Trophoblast cell (in vitro differentiated cells and primary cell): ENCODE measurements around the gene ALDH7A1.

Experiments used
- DNase-seq, 2 donors: peaks; one replicate each; pipeline ENCODE4 v3.0.0-alpha.2; 2016
- H2AFZ ChIP-seq: 2 replicates; pipeline ENCODE4 v1.6.1; 2013; ENCODE audit warnings: low read length, moderate library complexity, mild to moderate bottlenecking; ENCODE audit not compliant: insufficient read depth, poor library complexity
- H2AK5ac ChIP-seq: 2 replicates; pipeline ENCODE4 v1.6.1; 2013; ENCODE audit warnings: mild to moderate bottlenecking, low read length
- H2BK120ac ChIP-seq: 2 replicates; pipeline ENCODE4 v1.6.1; 2013; ENCODE audit warnings: low read length, mild to moderate bottlenecking, moderate library complexity; ENCODE audit not compliant: insufficient read depth, poor library complexity
- H2BK12ac ChIP-seq: 2 replicates; pipeline ENCODE4 v1.6.1; 2013; ENCODE audit warnings: mild to moderate bottlenecking, low read length, moderate library complexity
- H2BK5ac ChIP-seq: 2 replicates; pipeline ENCODE4 v1.6.1; 2013; ENCODE audit warnings: low read length, low read depth, moderate library complexity, mild to moderate bottlenecking; ENCODE audit not compliant: poor library complexity
- H3K14ac ChIP-seq: 2 replicates; pipeline ENCODE4 v1.6.1; 2013; ENCODE audit warnings: mild to moderate bottlenecking, low read length
- H3K18ac ChIP-seq: 2 replicates; pipeline ENCODE4 v1.6.1; 2013; ENCODE audit warnings: mild to moderate bottlenecking, low read length
- H3K23ac ChIP-seq: 2 replicates; pipeline ENCODE4 v1.6.1; 2013; ENCODE audit warnings: low read length
- H3K27ac ChIP-seq: 2 replicates; pipeline ENCODE4 v1.5.1; 2013; ENCODE audit warnings: low read depth, mild to moderate bottlenecking, inconsistent platforms, low read length, moderate library complexity
- H3K27me3 ChIP-seq: 2 replicates; pipeline ENCODE4 v1.6.1; 2013; ENCODE audit warnings: inconsistent platforms, mild to moderate bottlenecking, low read length, moderate library complexity; ENCODE audit not compliant: insufficient read depth
- H3K36me3 ChIP-seq, 2 experiments: 1 replicate in 1 of 2; 2 replicates in 1 of 2; pipeline ENCODE4 v1.6.1; 2013; ENCODE audit warnings: low read length in 2 of 2, mild to moderate bottlenecking in 2 of 2, moderate library complexity in 1 of 2; ENCODE audit not compliant: insufficient read depth in 2 of 2, control insufficient read depth in 1 of 2
- H3K4ac ChIP-seq: 2 replicates; pipeline ENCODE4 v1.6.1; 2013; ENCODE audit warnings: low read depth, mild to moderate bottlenecking, low read length, moderate library complexity
- H3K4me1 ChIP-seq, 2 experiments: 1 replicate in 1 of 2; 2 replicates in 1 of 2; pipeline ENCODE4 v1.6.1; 2013; ENCODE audit warnings: low read length in 2 of 2, mild to moderate bottlenecking in 2 of 2, moderate library complexity in 1 of 2; ENCODE audit not compliant: insufficient read depth in 2 of 2, control insufficient read depth in 1 of 2
- H3K4me2 ChIP-seq: 2 replicates; pipeline ENCODE4 v1.6.1; 2013; ENCODE audit warnings: inconsistent platforms, mild to moderate bottlenecking, low read length, moderate library complexity
- H3K4me3 ChIP-seq: 2 replicates; pipeline ENCODE4 v1.5.1; 2013; ENCODE audit warnings: mild to moderate bottlenecking, low read depth, low read length, inconsistent platforms
- H3K79me1 ChIP-seq: one replicate; pipeline ENCODE4 v1.6.1; 2013; ENCODE audit warnings: low read length
- H3K79me2 ChIP-seq: 2 replicates; pipeline ENCODE4 v1.6.1; 2013; ENCODE audit warnings: low read length, mild to moderate bottlenecking; ENCODE audit not compliant: control insufficient read depth, insufficient read depth, poor library complexity
- H3K9ac ChIP-seq: 2 replicates; pipeline ENCODE4 v1.6.1; 2013; ENCODE audit warnings: mild to moderate bottlenecking, low read length
- H3K9me3 ChIP-seq: 2 replicates; pipeline ENCODE4 v1.6.1; 2013; ENCODE audit warnings: low read depth, mild to moderate bottlenecking, control low read depth, inconsistent platforms, low read length; ENCODE audit not compliant: insufficient read depth
- H4K12ac ChIP-seq: 2 replicates; pipeline ENCODE4 v1.6.1; 2013; ENCODE audit warnings: low read depth, mild to moderate bottlenecking, low read length, moderate library complexity
- H4K8ac ChIP-seq: 2 replicates; pipeline ENCODE4 v1.6.1; 2013; ENCODE audit warnings: low read depth, mild to moderate bottlenecking, low read length, moderate library complexity
- H4K91ac ChIP-seq: one replicate; pipeline ENCODE4 v1.6.1; 2013; ENCODE audit warnings: low read depth, mild to moderate bottlenecking, low read length, moderate library complexity
- WGBS: extraction: QIAGEN DNeasy Blood & Tissue Kit; methylation state at CpG from one replicate; pipeline ENCODE4 v1.1.7; 2013; ENCODE audit warnings: missing lambda C conversion rate; ENCODE audit not compliant: insufficient read length, insufficient coverage; ENCODE audit errors: extremely low coverage; 5-methylcytosine and 5-hydroxymethylcytosine counted together

Gene ALDH7A1

DNA sequence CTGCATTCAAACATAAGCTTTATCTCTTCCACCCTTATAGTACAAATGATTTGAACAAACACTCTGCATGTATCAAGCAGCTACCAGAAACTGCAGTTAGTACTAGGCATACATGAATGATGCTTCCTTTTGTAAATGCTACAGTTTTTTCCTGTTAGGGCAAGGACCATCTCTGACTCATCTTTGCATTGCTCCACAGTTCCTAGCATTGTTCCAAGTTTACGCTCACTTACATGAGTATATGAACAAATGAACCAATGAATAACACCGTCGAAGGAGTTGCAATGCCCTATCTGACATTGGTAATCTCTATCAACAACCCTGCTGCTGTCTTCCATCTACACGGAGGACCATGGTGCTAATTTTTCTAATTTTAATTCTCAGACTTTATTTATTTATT is 2.1 kb upstream of the ALDH7A1 start:
- Histone ChIP-seq H3K79me1 (peaks cover 10% of the 10 kb centered on the region), H3K23ac (no peak overlapping the region), H3K4ac (no peak overlapping the region), H3K14ac (no peak overlapping the region), H3K4me2 (no peak overlapping the region), H3K4me1 (peaks cover 2 to 8% of the 10 kb centered on the region in 2 experiments), H2BK12ac (no peak overlapping the region), H3K18ac (no peak overlapping the region), H4K12ac (no peak overlapping the region), H3K4me3 (no peak overlapping the region), H3K27ac (no peak overlapping the region), H3K9me3 (no peaks in the 10 kb centered on the region), H3K27me3 (no peaks in the 10 kb centered on the region), H3K9ac (no peak overlapping the region), H2BK5ac (no peak overlapping the region), H4K91ac (no peak overlapping the region), H2AFZ (no peak overlapping the region), H3K79me2 (peaks cover 16% of the 10 kb centered on the region), H2AK5ac (no peak overlapping the region), H3K36me3 (peaks cover 0 to 2% of the 10 kb centered on the region in 2 experiments), H2BK120ac (no peak overlapping the region), H4K8ac (no peak overlapping the region)
- no CpG with 5 or more reads among the region's 4 CpGs for WGBS
- DNase-seq = peak; percentile 47 to 79

DNA sequence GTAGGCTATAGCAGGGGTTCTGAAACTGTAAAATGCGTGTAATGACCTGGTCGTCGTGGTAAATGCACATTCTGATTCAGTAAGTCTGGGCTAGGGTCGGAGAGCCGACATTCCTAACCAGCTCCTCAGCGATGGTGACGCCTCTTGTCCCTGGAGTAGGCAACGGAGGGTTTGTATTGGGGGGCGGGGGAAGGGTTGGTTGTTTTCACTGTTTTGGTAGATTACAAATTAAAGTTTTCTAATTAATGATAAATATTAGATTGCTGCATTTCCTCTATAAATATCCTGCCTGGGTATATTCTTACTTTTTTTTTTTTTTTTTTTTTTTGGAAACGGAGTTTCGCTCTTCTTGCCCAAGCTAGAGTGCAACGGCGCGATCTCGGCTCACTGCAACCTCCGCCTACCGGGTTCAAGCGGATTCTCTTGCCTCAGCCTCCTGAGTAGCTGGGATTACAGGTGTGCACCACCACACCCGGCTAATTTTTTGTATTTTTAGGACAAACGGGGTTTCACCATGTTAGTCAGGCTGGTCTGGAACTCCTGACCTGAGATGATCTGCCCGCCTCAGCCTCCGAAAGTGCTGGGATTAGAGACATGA is 566 bp upstream of the ALDH7A1 start:
- Histone ChIP-seq H3K4ac (peak overlapping the region; percentile 46), H2AFZ (peak overlapping the region; percentile 80), H3K27me3 (no peaks in the 10 kb centered on the region), H4K91ac (peak overlapping the region; percentile 45), H3K27ac (peak overlapping the region; percentile 65), H2BK5ac (peak overlapping the region; percentile 42), H2AK5ac (no peak overlapping the region), H4K12ac (peak overlapping the region; percentile 79), H3K36me3 (peaks cover 5% of the 10 kb centered on the region in 2 experiments), H3K23ac (no peak overlapping the region), H3K14ac (peak overlapping the region; percentile 46), H3K79me2 (peaks cover 3% of the 10 kb centered on the region), H2BK12ac (no peak overlapping the region), H3K9ac (peak overlapping the region; percentile 84), H3K18ac (peak overlapping the region; percentile 56), H3K9me3 (no peaks in the 10 kb centered on the region), H2BK120ac (peak overlapping the region; percentile 35), H3K4me3 (peak overlapping the region; percentile 72), H3K4me1 (peaks cover 2 to 4% of the 10 kb centered on the region in 2 experiments), H3K4me2 (peak overlapping the region; percentile 79), H4K8ac (peak overlapping the region; percentile 56), H3K79me1 (peaks cover 7% of the 10 kb centered on the region)
- no CpG with 5 or more reads among the region's 22 CpGs for WGBS
- no peak for DNase-seq

DNA sequence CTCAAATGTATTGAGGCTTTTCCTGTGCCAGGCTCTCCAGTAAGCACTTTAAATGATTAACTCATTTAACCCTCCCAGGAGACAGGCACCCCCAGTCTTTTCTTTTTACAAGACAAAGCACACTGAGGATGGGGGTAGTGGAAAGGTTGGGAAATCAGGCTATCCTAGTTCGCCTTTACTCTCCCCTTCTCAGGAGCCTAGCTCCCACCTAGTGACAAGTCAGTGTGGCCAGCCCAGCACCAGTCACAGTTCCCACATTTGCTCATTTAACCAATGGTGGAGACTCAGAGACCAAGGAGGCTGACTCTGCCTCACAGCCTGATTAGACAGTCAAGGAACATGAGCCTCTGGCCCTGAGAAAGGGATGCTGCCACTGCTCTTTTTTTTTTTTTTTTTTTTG is 3.5 kb downstream of the ALDH7A1 start:
- Histone ChIP-seq H4K12ac (no peak overlapping the region), H4K91ac (no peak overlapping the region), H3K18ac (no peak overlapping the region), H3K23ac (no peak overlapping the region), H2BK5ac (no peak overlapping the region), H3K27ac (no peak overlapping the region), H2AK5ac (no peak overlapping the region), H3K9ac (no peak overlapping the region), H3K79me2 (peaks cover 3% of the 10 kb centered on the region), H2BK120ac (no peak overlapping the region), H3K14ac (no peak overlapping the region), H3K4ac (no peak overlapping the region), H3K4me2 (no peak overlapping the region), H3K4me1 (peaks cover 0 to 2% of the 10 kb centered on the region in 2 experiments), H3K36me3 (peaks cover 25 to 28% of the 10 kb centered on the region in 2 experiments), H3K9me3 (peaks cover 2% of the 10 kb centered on the region), H3K4me3 (no peak overlapping the region), H2BK12ac (no peak overlapping the region), H3K27me3 (no peaks in the 10 kb centered on the region), H2AFZ (no peak overlapping the region), H4K8ac (no peak overlapping the region), H3K79me1 (peaks cover 7% of the 10 kb centered on the region)
- WGBS = no CpG with 5 or more reads among the region's 1 CpG
- no peak for DNase-seq

DNA sequence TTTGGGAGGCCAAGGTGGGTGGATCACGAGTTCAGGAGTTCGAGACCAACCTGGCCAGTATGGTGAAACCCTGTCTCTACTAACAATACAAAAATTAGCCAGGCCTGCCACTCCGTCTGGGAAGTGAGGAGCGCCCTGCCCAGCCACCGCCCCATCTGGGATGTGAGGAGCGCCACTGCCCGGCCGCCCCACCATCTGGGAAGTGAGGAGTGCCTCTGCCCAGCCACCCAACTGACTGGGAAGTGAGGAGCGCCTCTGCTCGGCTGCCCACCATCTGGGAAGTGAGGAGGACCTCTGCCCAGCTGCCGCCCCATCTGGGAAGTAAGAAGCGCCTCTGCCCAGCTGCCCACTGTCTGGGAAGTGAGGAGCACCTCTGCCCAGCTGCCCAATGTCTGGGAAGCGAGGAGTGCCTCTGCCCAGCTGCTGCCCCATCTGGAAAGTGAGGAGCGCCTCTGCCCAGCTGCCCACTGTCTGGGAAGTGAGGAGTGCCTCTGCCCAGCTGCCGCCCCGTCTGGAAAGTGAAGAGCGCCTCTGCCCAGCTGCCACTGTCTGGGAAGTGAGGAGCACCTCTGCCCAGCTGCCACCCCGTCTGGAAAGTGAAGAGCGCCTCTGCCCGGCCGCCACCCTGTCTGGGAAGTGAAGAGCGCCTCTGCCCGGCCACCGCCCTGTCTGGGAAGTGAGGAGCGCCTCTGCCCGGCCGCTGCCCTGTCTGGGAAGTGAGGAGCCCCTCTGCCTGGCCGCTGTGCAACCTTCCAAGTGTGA is 5.3 kb downstream of the ALDH7A1 start:
- no peak overlapping the region for H3K4me2 ChIP-seq
- H3K79me1 ChIP-seq = peaks cover 2% of the 10 kb centered on the region
- no peak overlapping the region for H3K14ac ChIP-seq
- H2AK5ac ChIP-seq = no peak overlapping the region
- no peak overlapping the region for H3K4ac ChIP-seq
- no peak overlapping the region for H4K8ac ChIP-seq
- no peak overlapping the region for H4K91ac ChIP-seq
- H2BK12ac ChIP-seq = no peak overlapping the region
- H2BK5ac ChIP-seq = no peak overlapping the region
- H3K4me1 ChIP-seq = peaks cover 0 to 2% of the 10 kb centered on the region in 2 experiments
- peaks cover 28 to 36% of the 10 kb centered on the region in 2 experiments for H3K36me3 ChIP-seq
- no peak overlapping the region for H3K9ac ChIP-seq
- H3K27ac ChIP-seq = no peak overlapping the region
- H3K79me2 ChIP-seq = peaks cover 2% of the 10 kb centered on the region
- no CpG with 5 or more reads among the region's 28 CpGs for WGBS
- no peak overlapping the region for H4K12ac ChIP-seq
- H2BK120ac ChIP-seq = no peak overlapping the region
- DNase-seq = no peak
- H2AFZ ChIP-seq = no peak overlapping the region
- no peak overlapping the region for H3K4me3 ChIP-seq
- no peak overlapping the region for H3K23ac ChIP-seq
- peak overlapping the region; percentile 49 for H3K18ac ChIP-seq
- H3K9me3 ChIP-seq = peaks cover 2% of the 10 kb centered on the region
- H3K27me3 ChIP-seq = no peaks in the 10 kb centered on the region
